GM18511 (cell line): ENCODE measurements around the gene APOB.

Source experiments
- ATAC-seq: cut with Tn5 transposase; IDR thresholded peaks from one replicate; pipeline ENCODE4 v1.9.1; 2021; ENCODE audit warnings: mild to moderate bottlenecking, moderate library complexity; ENCODE audit not compliant: unreplicated experiment

Gene APOB

DNA sequence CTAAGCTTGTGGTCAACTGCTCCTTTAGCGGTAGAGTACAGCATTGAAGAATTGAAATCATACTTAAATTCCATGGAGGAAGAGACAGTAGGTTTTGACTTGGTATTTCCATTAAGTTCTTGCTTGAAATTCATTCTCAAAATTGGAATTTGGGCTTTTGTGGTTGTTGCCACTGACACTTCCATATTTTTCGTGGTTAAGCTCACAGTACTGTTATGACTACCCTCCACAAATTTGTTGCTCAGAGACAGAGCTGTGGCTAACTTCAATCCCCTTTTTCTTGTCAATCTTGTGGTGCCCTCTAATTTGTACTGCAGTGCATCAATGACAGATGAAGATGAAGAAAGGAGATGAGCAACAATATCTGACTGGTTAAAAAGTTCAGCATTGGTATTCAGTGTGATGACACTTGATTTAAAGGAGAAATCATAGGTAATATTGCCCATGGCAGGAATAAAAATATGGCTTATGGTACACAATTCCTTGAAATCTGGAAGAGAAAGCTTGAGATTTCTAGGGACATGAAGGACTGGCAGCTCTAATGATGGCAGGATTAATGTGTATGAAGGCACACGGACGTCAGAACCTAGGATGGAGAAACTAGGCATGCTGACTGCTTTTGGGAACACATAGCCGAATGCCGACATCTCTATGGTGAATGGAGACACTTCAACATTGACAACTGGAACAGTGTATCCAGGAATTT is 37.3 kb downstream of the APOB start:
- ATAC-seq = no peak

DNA sequence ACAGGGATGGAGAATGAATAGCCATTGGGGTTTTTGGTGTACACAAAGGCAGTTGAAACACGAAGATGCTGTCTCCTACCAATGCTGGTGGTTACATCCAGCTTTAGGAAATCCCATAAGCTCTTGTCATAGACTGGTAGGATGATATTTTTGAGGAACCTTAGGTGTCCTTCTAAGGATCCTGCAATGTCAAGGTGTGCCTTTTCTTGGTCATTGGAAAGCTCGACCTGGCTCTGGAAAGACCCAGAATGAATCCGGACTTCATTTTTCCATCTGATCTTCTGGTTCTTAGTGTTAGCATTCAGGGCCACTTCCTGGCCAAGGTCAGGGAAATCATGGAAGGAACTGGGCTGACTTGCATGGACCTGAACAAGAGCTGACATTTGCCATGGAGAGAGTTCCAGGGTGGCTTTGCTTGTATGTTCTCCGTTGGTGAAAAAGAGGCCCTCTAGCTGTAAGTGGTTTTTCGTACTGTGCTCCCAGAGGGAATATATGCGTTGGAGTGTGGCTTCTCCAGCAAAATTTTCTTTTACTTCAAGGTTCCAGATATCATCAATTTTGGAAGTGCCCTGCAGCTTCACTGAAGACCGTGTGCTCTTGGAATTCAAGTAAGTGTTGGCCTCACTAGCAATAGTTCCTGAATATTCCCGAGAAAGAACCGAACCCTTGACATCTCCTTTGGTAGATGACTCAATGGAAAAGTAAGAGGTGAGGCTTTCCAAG is 38.0 kb downstream of the APOB start:
- no peak for ATAC-seq

DNA sequence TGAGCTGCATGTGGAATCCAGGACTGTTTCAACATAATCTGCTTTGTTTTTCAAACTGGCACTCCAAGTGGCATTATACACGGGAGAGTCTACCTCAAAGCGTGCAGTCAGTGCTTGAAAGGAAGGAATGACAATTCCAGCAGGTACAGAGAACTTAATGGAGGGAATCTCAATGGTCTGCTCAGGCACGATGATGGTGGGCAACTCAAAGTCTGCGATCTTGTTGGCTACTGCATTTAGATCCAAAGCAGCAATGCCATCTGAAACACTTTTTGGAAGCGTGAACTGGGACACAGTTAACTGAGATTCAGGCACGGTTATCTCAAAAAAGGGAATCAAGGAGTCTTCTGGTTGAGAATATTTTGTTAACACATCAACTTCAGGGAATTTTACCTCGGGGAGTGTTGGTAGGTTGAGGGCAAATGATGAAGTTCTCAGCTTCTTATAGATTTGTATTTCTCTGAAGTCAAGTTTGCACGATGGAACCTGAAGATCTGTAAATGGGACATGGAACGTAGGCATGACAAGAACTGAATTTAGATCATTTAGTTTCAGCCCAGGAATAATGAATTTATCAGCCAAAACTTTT is 38.7 kb downstream of the APOB start:
- ATAC-seq = no peak

- no peak for ATAC-seq
These were observed 39.7 kb downstream of the APOB start for GRCh38 chr2:21004181-21004572.

DNA sequence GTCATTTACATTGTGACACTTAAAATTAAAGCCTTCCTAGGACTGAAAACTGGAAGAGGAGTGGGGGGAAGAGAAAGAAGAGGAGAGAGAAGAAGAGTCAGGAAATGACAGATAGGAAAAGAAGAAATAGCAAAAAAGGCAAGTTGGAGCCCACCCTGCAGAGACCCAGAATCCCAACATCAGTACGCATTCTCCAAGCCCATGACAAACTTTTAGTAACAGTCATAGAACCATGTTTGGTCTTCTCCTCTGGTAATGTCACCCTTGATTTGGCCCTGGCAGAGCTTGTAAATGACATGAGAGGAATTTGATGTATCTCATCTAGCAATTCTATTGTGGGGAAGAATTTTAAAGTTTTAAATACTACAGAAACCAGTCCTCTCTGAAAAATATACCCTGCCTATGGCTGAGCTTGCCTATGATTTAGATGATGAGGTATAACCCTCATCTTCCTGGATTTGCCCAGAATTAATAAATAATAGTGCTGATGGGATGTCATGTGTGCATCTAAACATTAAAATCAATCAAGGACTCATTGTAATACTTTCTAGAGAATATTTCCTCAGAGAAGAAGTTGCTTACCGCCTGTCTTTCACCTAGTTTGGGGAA is 40.2 kb downstream of the APOB start:
- ATAC-seq = no peak

- ATAC-seq = no peak
These were observed 41.1 kb downstream of the APOB start for GRCh38 chr2:21002814-21003192.

DNA sequence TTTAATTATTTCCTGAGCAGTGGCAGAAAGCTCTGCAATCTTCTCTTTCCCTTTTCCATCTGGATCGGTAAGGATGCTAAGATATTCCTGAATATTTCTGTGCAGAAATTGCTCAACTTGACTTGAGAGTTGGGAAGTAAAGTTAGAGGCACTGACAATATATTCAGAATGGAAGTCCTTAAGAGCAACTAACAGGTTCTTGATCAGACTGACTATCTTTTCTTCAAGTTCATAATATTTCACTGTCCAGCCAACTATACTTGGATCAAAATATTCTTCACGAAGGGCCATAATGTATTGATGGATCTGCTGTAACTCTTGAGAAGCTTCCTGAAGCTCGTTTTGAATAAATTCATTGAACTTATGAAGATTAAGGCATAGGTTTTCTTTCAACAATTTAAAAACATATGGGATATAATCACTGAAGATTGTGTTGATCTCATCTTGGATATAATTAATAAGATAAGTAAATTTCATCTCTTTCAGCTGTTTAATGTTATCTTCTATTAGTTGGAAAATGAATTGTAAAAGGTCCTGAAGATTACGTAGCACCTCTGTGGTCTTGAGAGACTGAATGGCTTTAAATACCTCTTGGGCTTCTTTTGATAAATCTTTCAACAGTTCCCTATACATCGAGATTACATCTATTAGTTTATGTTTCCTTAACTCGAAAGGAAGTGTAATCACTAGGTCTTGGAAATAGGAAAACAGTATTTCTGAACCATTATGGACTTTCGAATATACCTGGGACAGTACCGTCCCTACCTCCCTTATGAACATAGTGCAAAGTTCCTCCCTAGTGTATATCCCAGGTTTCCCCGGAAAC is 41.7 kb downstream of the APOB start:
- no peak for ATAC-seq

- no peak for ATAC-seq
These were observed 42.5 kb downstream of the APOB start for GRCh38 chr2:21001225-21001946.

DNA sequence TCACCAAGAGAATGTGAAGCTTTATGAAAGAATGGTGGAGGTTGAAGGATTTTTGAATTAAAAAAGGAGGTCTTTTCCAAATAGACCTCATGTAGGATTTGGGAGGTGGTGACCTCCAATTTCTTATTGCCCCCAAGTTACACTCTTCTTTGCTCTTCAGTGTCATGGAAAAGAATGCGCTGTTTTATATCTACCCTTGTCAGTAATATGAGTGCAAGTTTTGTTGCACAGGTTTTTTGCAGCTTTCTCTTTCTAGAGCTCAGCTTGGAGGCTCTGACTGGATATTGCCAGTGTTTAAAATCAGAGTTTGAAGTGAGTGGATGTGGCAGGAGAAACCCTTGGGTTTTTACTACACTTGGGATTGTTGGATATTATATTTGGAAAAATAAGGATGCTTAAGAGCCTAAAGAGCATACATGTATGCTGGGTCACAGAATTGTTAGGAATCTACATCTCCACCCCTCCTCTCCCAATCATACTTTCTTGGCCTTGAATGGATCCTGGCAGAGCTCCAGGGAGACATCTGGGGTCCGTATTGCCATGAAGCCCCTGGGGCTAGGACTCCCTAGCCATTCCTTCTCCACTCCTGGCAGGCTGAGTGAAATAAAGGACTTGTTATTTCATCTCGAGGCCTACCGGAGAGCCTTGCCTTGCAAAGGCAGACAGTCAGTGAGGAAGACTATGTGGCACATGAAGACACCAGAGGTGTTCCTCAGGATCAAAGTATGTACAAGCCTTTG is 43.8 kb downstream of the APOB start:
- ATAC-seq = no peak

GRCh38 chr2:20998972-20999905 is 44.6 kb downstream of the APOB start:
- no peak for ATAC-seq

- ATAC-seq = no peak
These were observed 45.7 kb downstream of the APOB start for GRCh38 chr2:20997953-20998722.

DNA sequence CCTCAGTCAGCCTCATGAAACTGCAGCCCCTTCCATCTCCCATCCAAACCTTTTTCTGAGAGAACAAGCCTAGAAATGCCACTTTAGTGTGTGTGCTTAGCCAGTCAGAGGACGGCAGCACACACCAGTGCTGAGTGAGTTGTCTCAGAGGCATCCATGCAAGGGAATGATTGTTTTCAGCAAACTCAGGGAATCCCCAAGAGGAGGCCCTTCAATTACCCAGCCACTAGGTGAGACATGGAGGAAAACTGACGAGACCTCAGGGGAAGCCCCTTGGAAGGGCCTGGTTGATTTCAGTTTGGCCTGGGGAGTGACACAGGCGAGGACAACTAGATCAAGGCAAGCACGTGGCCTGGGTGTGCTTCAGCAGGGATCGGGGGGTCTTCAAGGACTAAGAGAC is 49.7 kb downstream of the APOB start:
- no peak for ATAC-seq

DNA sequence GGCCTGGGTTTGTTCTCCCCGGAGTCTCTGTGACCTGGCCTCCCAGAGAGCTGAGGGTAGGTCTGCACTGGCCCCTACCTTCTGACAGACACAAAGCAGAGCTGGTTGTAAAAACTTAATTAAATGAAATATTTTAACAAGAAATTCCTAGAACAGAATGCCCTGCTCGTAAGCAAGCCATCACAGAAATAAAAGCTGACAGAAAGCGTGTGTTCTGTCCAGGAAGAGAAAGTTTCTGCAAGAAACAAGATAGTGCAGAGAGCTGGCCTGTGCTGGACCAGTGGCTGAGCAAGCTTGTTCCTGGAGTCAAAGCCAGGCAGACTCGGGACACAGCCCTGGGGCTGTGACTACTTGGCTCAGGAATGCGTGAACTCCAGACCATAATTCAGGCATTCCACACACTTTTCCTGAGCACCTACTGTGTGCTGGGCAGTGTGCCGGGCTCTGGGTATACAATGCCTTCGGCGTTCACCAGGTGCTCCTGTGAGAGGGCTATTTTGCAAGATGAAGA is 51.6 kb downstream of the APOB start:
- ATAC-seq = no peak

- ATAC-seq = no peak
These were observed 53.1 kb downstream of the APOB start for GRCh38 chr2:20990442-20991430.

GRCh38 chr2:20989404-20989803 is 54.5 kb downstream of the APOB start:
- ATAC-seq = no peak

DNA sequence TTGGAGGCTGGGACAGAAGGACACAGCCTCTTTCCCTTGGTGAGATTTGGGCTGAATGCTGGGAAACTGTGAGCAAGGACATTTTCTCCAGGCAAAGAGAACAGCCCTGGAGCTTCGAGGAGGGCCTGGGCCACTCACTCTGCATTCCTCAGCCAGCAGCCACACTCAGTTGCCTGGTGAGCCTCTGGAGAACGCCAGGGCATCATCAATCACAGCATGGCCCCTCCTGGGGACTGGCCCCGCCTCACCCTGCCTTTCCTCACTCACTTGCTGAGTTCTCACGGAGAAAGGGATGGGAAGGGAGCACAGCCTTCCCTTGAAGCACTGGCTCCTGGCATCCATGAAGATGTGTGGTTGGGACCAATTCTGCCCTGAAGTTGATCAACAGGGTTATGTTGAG is 55.0 kb downstream of the APOB start:
- no peak for ATAC-seq
